Measurements from ENCODE around the gene F7. TPM values are rescaled to one million over a fixed set of nuclear protein-coding genes. Genes with fewer than 3 reads are reported as not detected.

F7 gene
- polyA plus RNA-seq, 2 of the 4 experiments (the other 2 are of a cell fraction) = 0.26 to 0.65 TPM

- TF ChIP-seq ZSCAN20 (CRISPR knock-in tag; IDR thresholded peaks at IDR 0.05) (no peak), RNF2 (IDR thresholded peaks at IDR 0.05; ENCODE audit: borderline replicate concordance, low read depth) (no peak)
These were observed 51.8 kb downstream of the F7 start (continued) for GRCh38 chr13:113157206-113157928.

- DNase-seq (ENCODE audit: low read depth in 1 of 2, low spot score in 1 of 2) (no peak), FAIRE-seq (no peak), ATAC-seq (no peak)
- H3K4me1 ChIP-seq = peaks cover 7% of the 10 kb centered on the region; the same call in 2 of the 3 replicates
- H3K9me3 ChIP-seq = no peaks in the 10 kb centered on the region
- ChIA-PET POLR2A (no interaction called here), CTCF (no interaction called here)
- WGBS (ENCODE audit: missing lambda C conversion rate) = 59% methylated on average over 8 of the region's 16 CpGs
- no peak within 1 kb of the TSS for H3K4me2 ChIP-seq
- H3K27ac ChIP-seq = no peak within 1 kb of the TSS
- no peak for TF ChIP-seq HDAC2 (IDR thresholded peaks at IDR 0.05)
- no peak for TF ChIP-seq FOSB (CRISPR knock-in tag; IDR thresholded peaks at IDR 0.05)
- no peak for TF ChIP-seq E2F6 (IDR thresholded peaks at IDR 0.05; ENCODE audit: borderline replicate concordance, low read depth)
- no peak for TF ChIP-seq REST (IDR thresholded peaks at IDR 0.05)
- H3K4me3 ChIP-seq = no peak within 1 kb of the TSS
These were observed 52.5 kb downstream of the F7 start, which contains the start of gene PROZ for GRCh38 chr13:113157929-113158747. Gene PROZ, plus strand, starts transcription at chr13:113158648. Its CDS starts 13 bp downstream, at chr13:113158661.

- no peak for FAIRE-seq
These were observed 53.4 kb downstream of the F7 start for GRCh38 chr13:113158946-113159345.

More at GRCh38 chr13:113158946-113159345, 53.4 kb downstream of the F7 start:
- CTCF ChIA-PET = no interaction called here
- DNase-seq (ENCODE audit: low read depth in 1 of 2, low spot score in 1 of 2) = no peak
- no peaks in the 10 kb centered on the region for H3K9me3 ChIP-seq
- H3K27ac ChIP-seq = no peak overlapping the region
- no peak overlapping the region for H3K4me3 ChIP-seq
- 52% methylated on average over 4 of the region's 7 CpGs for WGBS (ENCODE audit: missing lambda C conversion rate)
- no peak for TF ChIP-seq HOXA7 (CRISPR knock-in tag; IDR thresholded peaks at IDR 0.05)
- no peak for TF ChIP-seq JUN (IDR thresholded peaks at IDR 0.05)
- TF ChIP-seq EHF (CRISPR knock-in tag; IDR thresholded peaks at IDR 0.05) = no peak
- no peak for TF ChIP-seq CTCF (IDR thresholded peaks at IDR 0.05)
- TF ChIP-seq HDAC2 (IDR thresholded peaks at IDR 0.05) = no peak
- no peak for TF ChIP-seq CHD4 (IDR thresholded peaks at IDR 0.05; ENCODE audit: borderline replicate concordance)
- TF ChIP-seq REST (IDR thresholded peaks at IDR 0.05) = no peak
- TF ChIP-seq ZC3H11A (IDR thresholded peaks at IDR 0.05) = no peak
- no peak for TF ChIP-seq SREBF2 (IDR thresholded peaks at IDR 0.05)
- TF ChIP-seq HMGXB4 (CRISPR knock-in tag; IDR thresholded peaks at IDR 0.05; ENCODE audit: borderline replicate concordance) = no peak
- no peak for TF ChIP-seq NR3C1 (IDR thresholded peaks at IDR 0.05)
- POLR2A ChIA-PET = no interaction called here
- H3K4me2 ChIP-seq = no peak overlapping the region
- ATAC-seq = no peak
- 0 out of 3 replicates have a peak, but pooled peaks cover 3% of the 10 kb centered on the region for H3K4me1 ChIP-seq

Measured in A549 (cell line).